Sigmoid colon (tissue), 3 donors: ENCODE results near the gene FAM50B.

Experiments
- CTCF ChIP-seq, 4 experiments: fragments of 450-650 bp in 3 of 4; fragments of 200-600 bp in 1 of 4; IDR thresholded peaks; one replicate each; pipeline ENCODE4 v1.5.1; 2016 to 2019; ENCODE audit warnings: antibody characterized with exemption in 4 of 4, mild to moderate bottlenecking in 3 of 4, moderate library complexity in 2 of 4
- POLR2A ChIP-seq, 2 donors: fragments of 450-650 bp; IDR thresholded peaks; one replicate each; pipeline ENCODE4 v1.6.1; 2016; ENCODE audit warnings: antibody characterized with exemption in 2 of 2, mild to moderate bottlenecking in 2 of 2, moderate library complexity in 2 of 2

- TF ChIP-seq CTCF (IDR thresholded peaks at IDR 0.05) (no peak), POLR2A (IDR thresholded peaks at IDR 0.05) (no peak)
These were observed 33.3 kb downstream of the FAM50B start for GRCh38 chr6:3882431-3882830.
